Neuronal stem cell (in vitro differentiated cells): Measurements from ENCODE around the gene PDK4.

Source experiments
- DNase-seq: peaks from one replicate; pipeline ENCODE4 v3.0.0-alpha.2; 2013; ENCODE audit warnings: low spot score
- H2AFZ ChIP-seq: one replicate; pipeline ENCODE4 v1.6.1; 2013; ENCODE audit warnings: mild to moderate bottlenecking, low read length, inconsistent platforms
- H2AK5ac ChIP-seq: 2 replicates; pipeline ENCODE4 v1.6.1; 2013; ENCODE audit warnings: low read depth, mild to moderate bottlenecking, inconsistent platforms, low read length, moderate library complexity, mixed read lengths
- H2BK120ac ChIP-seq: 2 replicates; pipeline ENCODE4 v1.6.1; 2013; ENCODE audit warnings: low read depth, mild to moderate bottlenecking, inconsistent platforms, low read length, moderate library complexity, mixed read lengths
- H2BK12ac ChIP-seq: one replicate; pipeline ENCODE4 v1.6.1; 2013; ENCODE audit warnings: low read length, inconsistent platforms
- H2BK15ac ChIP-seq: 2 replicates; pipeline ENCODE4 v1.6.1; 2013; ENCODE audit warnings: mild to moderate bottlenecking, low read length, inconsistent platforms, mixed read lengths
- H2BK5ac ChIP-seq: one replicate; pipeline ENCODE4 v1.6.1; 2013; ENCODE audit warnings: inconsistent platforms, mild to moderate bottlenecking, low read length, moderate library complexity
- H3K14ac ChIP-seq: one replicate; pipeline ENCODE4 v1.6.1; 2013; ENCODE audit warnings: low read length, inconsistent platforms
- H3K18ac ChIP-seq: 2 replicates; pipeline ENCODE4 v1.6.1; 2013; ENCODE audit warnings: low read length, inconsistent platforms
- H3K23ac ChIP-seq: 2 replicates; pipeline ENCODE4 v1.6.1; 2013; ENCODE audit warnings: low read depth, mild to moderate bottlenecking, mixed read lengths, low read length, inconsistent platforms; ENCODE audit not compliant: poor library complexity
- H3K27ac ChIP-seq: replicated peaks from 3 replicates; pipeline ENCODE4 v1.5.1; 2013; ENCODE audit warnings: low read length, inconsistent platforms
- H3K27me3 ChIP-seq, 3 experiments: 2 replicates each; pipeline ENCODE4 v1.6.1; 2013; ENCODE audit warnings: low read length in 3 of 3, mild to moderate bottlenecking in 2 of 3, inconsistent platforms in 1 of 3, low read depth in 1 of 3, mixed read lengths in 1 of 3, moderate library complexity in 1 of 3; ENCODE audit not compliant: control insufficient read depth in 3 of 3, insufficient read depth in 3 of 3
- H3K36me3 ChIP-seq, 2 donors: replicated peaks in 1 of 2; 2 replicates each; pipeline ENCODE4 v1.6.1; 2013; ENCODE audit warnings: low read length in 2 of 2; ENCODE audit not compliant: control insufficient read depth in 2 of 2, insufficient read depth in 2 of 2
- H3K4ac ChIP-seq: 2 replicates; pipeline ENCODE4 v1.6.1; 2013; ENCODE audit warnings: inconsistent platforms, mild to moderate bottlenecking, low read length, moderate library complexity
- H3K4me1 ChIP-seq, 2 donors: 1 replicate in 1 of 2; 2 replicates in 1 of 2; pipeline ENCODE4 v1.6.1; 2013; ENCODE audit warnings: low read length in 2 of 2, low read depth in 1 of 2; ENCODE audit not compliant: control insufficient read depth in 2 of 2, insufficient read depth in 1 of 2
- H3K4me2 ChIP-seq: one replicate; pipeline ENCODE4 v1.6.1; 2013; ENCODE audit warnings: mild to moderate bottlenecking, low read length, inconsistent platforms; ENCODE audit not compliant: insufficient read depth, poor library complexity, severe bottlenecking
- H3K4me3 ChIP-seq, 2 donors: 2 replicates each; pipeline ENCODE4 v1.5.1; 2013; ENCODE audit warnings: low read length in 2 of 2, mild to moderate bottlenecking in 2 of 2, inconsistent platforms in 1 of 2, moderate library complexity in 1 of 2
- H3K79me1 ChIP-seq: one replicate; pipeline ENCODE4 v1.6.1; 2013; ENCODE audit warnings: low read depth, mild to moderate bottlenecking, inconsistent platforms, low read length, moderate library complexity
- H3K9ac ChIP-seq: one replicate; pipeline ENCODE4 v1.6.1; 2013; ENCODE audit warnings: mild to moderate bottlenecking, low read depth, low read length, inconsistent platforms; ENCODE audit not compliant: poor library complexity
- H3K9me3 ChIP-seq, 2 donors: replicated peaks in 1 of 2; 2 replicates each; pipeline versions ENCODE3 to v1.6.1; 2013; ENCODE audit warnings: low read length in 2 of 2, mild to moderate bottlenecking in 2 of 2, inconsistent platforms in 1 of 2, low read depth in 1 of 2, mixed read lengths in 1 of 2, moderate library complexity in 1 of 2; ENCODE audit not compliant: control insufficient read depth in 2 of 2, insufficient read depth in 1 of 2
- H4K8ac ChIP-seq: one replicate; pipeline ENCODE4 v1.6.1; 2013; ENCODE audit warnings: low read depth, mild to moderate bottlenecking, inconsistent platforms, low read length, moderate library complexity
- H4K91ac ChIP-seq: one replicate; pipeline ENCODE4 v1.6.1; 2013; ENCODE audit warnings: low read length, low read depth, mild to moderate bottlenecking, inconsistent platforms; ENCODE audit not compliant: poor library complexity
- WGBS, 2 donors: extraction: QIAGEN DNeasy Blood & Tissue Kit; methylation state at CpG; one replicate each; pipeline ENCODE4 v1.1.7; 2013; ENCODE audit warnings: missing lambda C conversion rate in 2 of 2, mixed read lengths in 1 of 2; ENCODE audit not compliant: insufficient read length in 2 of 2, insufficient replicate concordance in 1 of 2; ENCODE audit errors: extremely low coverage in 2 of 2; 5-methylcytosine and 5-hydroxymethylcytosine counted together

The PDK4 gene

DNA sequence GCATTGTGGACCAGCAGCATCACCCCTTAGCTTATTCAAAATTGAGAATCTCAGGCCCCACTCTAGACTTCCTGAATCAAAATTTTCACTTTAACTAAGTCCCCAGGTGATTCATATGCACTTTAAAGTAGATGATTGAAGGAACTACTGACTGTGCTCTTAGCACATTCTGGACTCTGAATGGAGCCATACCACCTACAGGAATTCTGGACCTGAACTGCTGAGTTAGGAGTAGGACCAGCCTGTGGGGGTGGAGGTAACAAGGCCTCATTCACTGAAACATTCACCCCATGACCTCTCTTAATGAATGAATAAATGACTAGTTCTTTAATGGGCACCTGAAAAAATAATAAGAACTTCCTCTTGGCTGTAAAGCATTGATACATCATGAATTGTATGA is 7.3 kb downstream of the PDK4 start:
- H2BK12ac ChIP-seq = no peak overlapping the region

GRCh38 chr7:95586951-95587301 is 9.4 kb downstream of the PDK4 start:
- H3K27me3 ChIP-seq = peaks cover 0 to 5% (median 0%) of the 10 kb centered on the region in 3 experiments
- no peak overlapping the region for H3K23ac ChIP-seq
- no peak overlapping the region for H4K8ac ChIP-seq
- H3K9ac ChIP-seq = no peak overlapping the region
- H3K4me1 ChIP-seq = no peaks in the 10 kb centered on the region
- no peak overlapping the region for H4K91ac ChIP-seq
- H2BK120ac ChIP-seq = no peak overlapping the region
- no peak overlapping the region for H3K14ac ChIP-seq
- no peak overlapping the region for H3K4ac ChIP-seq
- H3K27ac ChIP-seq = no peak overlapping the region
- no peaks in the 10 kb centered on the region for H3K36me3 ChIP-seq
- no CpG with 5 or more reads among the region's 3 CpGs for WGBS, 2 donors
- DNase-seq = no peak
- no peak overlapping the region for H2BK15ac ChIP-seq
- H3K79me1 ChIP-seq = no peaks in the 10 kb centered on the region
- H3K4me2 ChIP-seq = no peak overlapping the region
- no peak overlapping the region for H2BK5ac ChIP-seq
- no peak overlapping the region for H3K4me3 ChIP-seq
- no peak overlapping the region for H2BK12ac ChIP-seq
- no peak overlapping the region for H2AK5ac ChIP-seq
- H3K18ac ChIP-seq = no peak overlapping the region
- H3K9me3 ChIP-seq = no peaks in the 10 kb centered on the region
- H2AFZ ChIP-seq = no peak overlapping the region

More for the DNA sequence above, 7.3 kb downstream of the PDK4 start:
- Histone ChIP-seq H3K4me2 (no peak overlapping the region), H4K8ac (no peak overlapping the region), H3K36me3 (no peaks in the 10 kb centered on the region), H2AK5ac (no peak overlapping the region), H2BK5ac (no peak overlapping the region), H2BK120ac (no peak overlapping the region), H2AFZ (no peak overlapping the region), H4K91ac (no peak overlapping the region), H3K79me1 (no peaks in the 10 kb centered on the region), H3K23ac (no peak overlapping the region), H3K18ac (no peak overlapping the region), H3K14ac (no peak overlapping the region), H3K9ac (no peak overlapping the region), H3K27me3 (peaks cover 0 to 10% (median 0%) of the 10 kb centered on the region in 3 experiments), H3K4ac (no peak overlapping the region), H2BK15ac (no peak overlapping the region), H3K27ac (no peak overlapping the region), H3K4me3 (no peak overlapping the region), H3K9me3 (no peaks in the 10 kb centered on the region), H3K4me1 (no peaks in the 10 kb centered on the region)
- DNase-seq = no peak

- Histone ChIP-seq H3K36me3 (no peaks in the 10 kb centered on the region), H3K14ac (no peak overlapping the region), H3K23ac (no peak overlapping the region), H4K91ac (no peak overlapping the region), H3K27me3 (peaks cover 0 to 5% (median 0%) of the 10 kb centered on the region in 3 experiments), H3K9ac (no peak overlapping the region), H3K27ac (no peak overlapping the region), H2BK5ac (no peak overlapping the region), H2BK12ac (no peak overlapping the region), H3K18ac (no peak overlapping the region), H4K8ac (no peak overlapping the region), H3K4me2 (no peak overlapping the region), H3K4ac (no peak overlapping the region), H3K79me1 (no peaks in the 10 kb centered on the region), H2AFZ (no peak overlapping the region), H2BK15ac (no peak overlapping the region), H2BK120ac (no peak overlapping the region), H2AK5ac (no peak overlapping the region), H3K9me3 (no peaks in the 10 kb centered on the region), H3K4me1 (no peaks in the 10 kb centered on the region), H3K4me3 (no peak overlapping the region)
- WGBS, 2 donors = no CpG with 5 or more reads among the region's 3 CpGs
- no peak for DNase-seq
Observed at GRCh38 chr7:95585426-95585789, 10.9 kb downstream of the PDK4 start.

DNA sequence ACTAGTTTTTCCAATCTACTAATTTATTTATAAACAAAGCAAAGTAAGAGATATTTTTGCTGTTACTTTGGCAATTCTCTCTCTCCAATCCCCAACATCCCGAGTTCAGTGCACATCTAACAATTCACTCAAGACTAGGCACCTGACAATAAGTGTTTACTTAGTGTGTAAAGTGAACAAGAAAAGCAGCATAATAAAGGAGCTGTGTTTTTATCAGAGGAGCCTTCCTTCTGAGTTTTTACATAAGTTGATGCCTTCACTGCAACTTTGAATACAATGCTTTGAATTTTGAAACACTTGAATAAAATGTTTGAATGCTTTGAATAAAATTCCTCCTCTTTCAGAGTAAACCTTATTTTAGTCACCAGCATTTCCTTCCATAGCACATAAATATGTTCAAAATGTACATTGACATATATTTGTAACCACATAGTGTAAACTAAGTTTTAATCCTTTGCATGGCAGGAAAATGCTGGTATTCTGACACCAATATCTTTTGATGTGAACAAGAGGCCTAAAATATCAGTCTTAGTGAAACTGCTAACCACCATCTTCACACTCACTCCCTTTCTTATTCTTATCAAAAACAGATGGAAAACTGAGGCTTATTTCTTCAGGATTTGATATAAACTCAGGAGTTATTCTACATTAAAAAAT is 11.4 kb downstream of the PDK4 start:
- H3K14ac ChIP-seq = no peak overlapping the region
- H2BK15ac ChIP-seq = no peak overlapping the region
- H3K27ac ChIP-seq = no peak overlapping the region
- H3K4me2 ChIP-seq = no peak overlapping the region
- H2BK5ac ChIP-seq = no peak overlapping the region
- H3K23ac ChIP-seq = no peak overlapping the region
- H3K9ac ChIP-seq = no peak overlapping the region
- no peak overlapping the region for H4K8ac ChIP-seq
- peaks cover 0 to 5% (median 0%) of the 10 kb centered on the region in 3 experiments for H3K27me3 ChIP-seq
- no peak overlapping the region for H2AFZ ChIP-seq
- no peak overlapping the region for H2BK120ac ChIP-seq
- no CpG with 5 or more reads among the region's 1 CpG for WGBS, 2 donors
- H3K36me3 ChIP-seq = no peaks in the 10 kb centered on the region
- no peaks in the 10 kb centered on the region for H3K79me1 ChIP-seq
- H3K4me1 ChIP-seq = no peaks in the 10 kb centered on the region
- H2BK12ac ChIP-seq = no peak overlapping the region
- no peak overlapping the region for H4K91ac ChIP-seq
- no peaks in the 10 kb centered on the region for H3K9me3 ChIP-seq
- H3K4ac ChIP-seq = no peak overlapping the region
- no peak overlapping the region for H2AK5ac ChIP-seq
- no peak overlapping the region for H3K4me3 ChIP-seq
- no peak for DNase-seq
- no peak overlapping the region for H3K18ac ChIP-seq
